MM.1S (cell line): ENCODE data around the gene IFT80.

Source experiments
- CTCF ChIP-seq: fragments of 300-600 bp; sonication (generic); IDR thresholded peaks from 2 replicates; pipeline ENCODE4 v1.5.1; 2016; ENCODE audit warnings: antibody characterized with exemption, low read length, mixed read lengths
- EZH2 ChIP-seq: fragments of 300-600 bp; sonication (generic); optimal IDR thresholded peaks from 2 replicates; pipeline ENCODE3; 2017; ENCODE audit warnings: low read depth, mild to moderate bottlenecking, antibody characterized with exemption, low read length, mixed read lengths
- EZH2phosphoT487 ChIP-seq: fragments of 300-600 bp; sonication (generic); IDR thresholded peaks from 2 replicates; pipeline ENCODE4 v1.6.1; 2018; ENCODE audit warnings: antibody characterized with exemption, low read length

- TF ChIP-seq CTCF (no peak), EZH2 (no peak), EZH2phosphoT487 (no peak)
Measured at GRCh38 chr3:160218136-160218535, 180.9 kb downstream of the IFT80 start.
